H9 (cell line): Measurements from ENCODE around the gene MEN1. TPM values are rescaled to one million over a fixed set of nuclear protein-coding genes. Genes with fewer than 3 reads are reported as not detected.

Source experiments
- DNase-seq: peaks from one replicate; pipeline ENCODE4 v3.0.0-alpha.2; 2017
- H2AFZ ChIP-seq: one replicate; pipeline ENCODE4 v1.6.1; 2013; ENCODE audit warnings: mild to moderate bottlenecking, low read length, control low read depth, moderate library complexity
- H2AK5ac ChIP-seq: 2 replicates; pipeline ENCODE4 v1.6.1; 2013; ENCODE audit warnings: low read length, control low read depth, mixed read lengths; ENCODE audit not compliant: insufficient read length
- H2BK120ac ChIP-seq: one replicate; pipeline ENCODE4 v1.6.1; 2013; ENCODE audit warnings: low read depth, mild to moderate bottlenecking, low read length, control low read depth, inconsistent platforms; ENCODE audit not compliant: poor library complexity, severe bottlenecking
- H2BK12ac ChIP-seq: 2 replicates; pipeline ENCODE4 v1.6.1; 2013; ENCODE audit warnings: low read length, control low read depth, mixed read lengths, low read depth; ENCODE audit not compliant: insufficient read length
- H2BK15ac ChIP-seq: 2 replicates; pipeline ENCODE4 v1.6.1; 2013; ENCODE audit warnings: low read depth, low read length, control low read depth
- H2BK20ac ChIP-seq: one replicate; pipeline ENCODE4 v1.6.1; 2013; ENCODE audit warnings: low read depth, mild to moderate bottlenecking, low read length, control low read depth, inconsistent platforms; ENCODE audit not compliant: poor library complexity, severe bottlenecking
- H2BK5ac ChIP-seq: 2 replicates; pipeline ENCODE4 v1.6.1; 2013; ENCODE audit warnings: low read length, control low read depth, mixed read lengths; ENCODE audit not compliant: insufficient read length
- H3K14ac ChIP-seq: 2 replicates; pipeline ENCODE4 v1.6.1; 2013; ENCODE audit warnings: low read length, control low read depth; ENCODE audit not compliant: insufficient read depth
- H3K18ac ChIP-seq: 2 replicates; pipeline ENCODE4 v1.6.1; 2013; ENCODE audit warnings: low read depth, mild to moderate bottlenecking, mixed read lengths, low read length, control low read depth; ENCODE audit not compliant: insufficient read length
- H3K23ac ChIP-seq: 2 replicates; pipeline ENCODE4 v1.6.1; 2013; ENCODE audit warnings: low read length, control low read depth, mixed read lengths, low read depth; ENCODE audit not compliant: insufficient read length
- H3K23me2 ChIP-seq: 2 replicates; pipeline ENCODE4 v1.6.1; 2013; ENCODE audit warnings: low read depth, mild to moderate bottlenecking, mixed read lengths, low read length, control low read depth; ENCODE audit not compliant: insufficient read length, poor library complexity, severe bottlenecking
- H3K27ac ChIP-seq: 2 replicates; pipeline ENCODE4 v1.5.1; 2013; ENCODE audit warnings: low read length, control low read depth, mixed read lengths, low read depth; ENCODE audit not compliant: insufficient read length
- H3K27me3 ChIP-seq: 2 replicates; pipeline ENCODE4 v1.6.1; 2013; ENCODE audit warnings: low read length, control low read depth, inconsistent platforms; ENCODE audit not compliant: insufficient read depth
- H3K4ac ChIP-seq: 2 replicates; pipeline ENCODE4 v1.6.1; 2013; ENCODE audit warnings: low read depth, mild to moderate bottlenecking, control low read depth, inconsistent platforms, low read length, moderate library complexity
- H3K4me1 ChIP-seq: 2 replicates; pipeline ENCODE4 v1.6.1; 2013; ENCODE audit warnings: low read length, control low read depth, inconsistent platforms; ENCODE audit not compliant: insufficient read depth
- H3K4me2 ChIP-seq: 2 replicates; pipeline ENCODE4 v1.6.1; 2013; ENCODE audit warnings: low read length, control low read depth, mixed read lengths; ENCODE audit not compliant: insufficient read length, insufficient read depth
- H3K56ac ChIP-seq: 2 replicates; pipeline ENCODE4 v1.6.1; 2013; ENCODE audit warnings: low read depth, mild to moderate bottlenecking, mixed read lengths, low read length, control low read depth; ENCODE audit not compliant: insufficient read length
- H3K79me1 ChIP-seq: 2 replicates; pipeline ENCODE4 v1.6.1; 2013; ENCODE audit warnings: low read depth, mild to moderate bottlenecking, moderate library complexity, low read length, control low read depth, inconsistent platforms; ENCODE audit not compliant: insufficient read depth, poor library complexity, severe bottlenecking
- H3K79me2 ChIP-seq: 2 replicates; pipeline ENCODE4 v1.6.1; 2013; ENCODE audit warnings: low read length, control low read depth, inconsistent platforms; ENCODE audit not compliant: insufficient read depth
- H3K9ac ChIP-seq: 2 replicates; pipeline ENCODE4 v1.6.1; 2013; ENCODE audit warnings: low read length, control low read depth, mixed read lengths; ENCODE audit not compliant: insufficient read length; ENCODE audit errors: extremely low read depth
- H3K9me3 ChIP-seq: one replicate; pipeline ENCODE4 v1.6.1; 2013; ENCODE audit warnings: low read depth, low read length, inconsistent platforms; ENCODE audit not compliant: control insufficient read depth
- H3T11ph ChIP-seq: one replicate; pipeline ENCODE4 v1.6.1; 2013; ENCODE audit warnings: mild to moderate bottlenecking, low read length, control low read depth, inconsistent platforms
- H4K20me1 ChIP-seq: one replicate; pipeline ENCODE4 v1.6.1; 2013; ENCODE audit not compliant: control insufficient read depth, insufficient read length, insufficient read depth
- H4K5ac ChIP-seq: 2 replicates; pipeline ENCODE4 v1.6.1; 2013; ENCODE audit warnings: low read depth, mild to moderate bottlenecking, mixed read lengths, low read length, control low read depth; ENCODE audit not compliant: insufficient read length
- H4K8ac ChIP-seq: replicated peaks from 2 replicates; pipeline ENCODE4 v1.6.1; 2013; ENCODE audit warnings: low read length, control low read depth, mixed read lengths, low read depth; ENCODE audit not compliant: insufficient read length
- H4K91ac ChIP-seq: 2 replicates; pipeline ENCODE4 v1.6.1; 2013; ENCODE audit warnings: low read depth, mild to moderate bottlenecking, moderate library complexity, mixed read lengths, low read length, control low read depth; ENCODE audit not compliant: insufficient read length
- H3K27ac Mint-ChIP-seq, 3 experiments: 2 replicates in 2 of 3; 3 replicates in 1 of 3; pipeline ENCODE4 v1.8.0; 2020 to 2021; ENCODE audit warnings: mixed read lengths in 3 of 3, mild to moderate bottlenecking in 1 of 3, moderate library complexity in 1 of 3
- H3K27me3 Mint-ChIP-seq: 2 replicates; pipeline ENCODE4 v1.8.0; 2021; ENCODE audit warnings: low read depth, mild to moderate bottlenecking, moderate library complexity, mixed read lengths
- H3K36me3 Mint-ChIP-seq, 3 experiments: 2 replicates in 2 of 3; 3 replicates in 1 of 3; pipeline ENCODE4 v1.8.0; 2020 to 2021; ENCODE audit warnings: low read depth in 3 of 3, mixed read lengths in 3 of 3; ENCODE audit not compliant: insufficient read depth in 1 of 3
- H3K4me1 Mint-ChIP-seq, 2 experiments: 2 replicates each; pipeline ENCODE4 v1.8.0; 2020; ENCODE audit warnings: mixed read lengths in 2 of 2
- H3K4me3 Mint-ChIP-seq, 2 experiments: 2 replicates in 1 of 2; 3 replicates in 1 of 2; pipeline ENCODE4 v1.8.0; 2020 to 2021; ENCODE audit warnings: mild to moderate bottlenecking in 2 of 2, mixed read lengths in 2 of 2, moderate library complexity in 1 of 2
- H3K9me3 Mint-ChIP-seq, 2 experiments: 2 replicates in 1 of 2; 3 replicates in 1 of 2; pipeline ENCODE4 v1.8.0; 2020; ENCODE audit warnings: mild to moderate bottlenecking in 2 of 2, mixed read lengths in 2 of 2, moderate library complexity in 1 of 2
- CTCF ChIP-seq: fragments of 200-600 bp; sonication (generic); conservative IDR thresholded peaks from 3 replicates; pipeline ENCODE4 v1.8.0; 2021; ENCODE audit warnings: antibody characterized with exemption, mild to moderate bottlenecking
- WGBS: extraction: QIAGEN DNeasy Blood & Tissue Kit; methylation state at CpG from one replicate; pipeline ENCODE4 v1.1.7; 2013; ENCODE audit warnings: missing lambda C conversion rate, low lambda C conversion rate, mixed read lengths; ENCODE audit not compliant: insufficient read length; ENCODE audit errors: extremely low coverage; 5-methylcytosine and 5-hydroxymethylcytosine counted together
- total RNA-seq: library from RNA; stranded (reverse); gene quantifications from 2 replicates; pipeline ENCODE4 v1.2.1, GENCODE V29; 2021

Gene MEN1
- total RNA-seq, 1 experiment from 2014 or later: 49.9 TPM

- H4K91ac ChIP-seq: no peak overlapping the region
- peak overlapping the region in 1 of 3 experiments; percentile 86; a peak in 2 of 7 replicates for H3K27ac Mint-ChIP-seq
- peaks cover 3% of the 10 kb centered on the region for H4K20me1 ChIP-seq
- H3K4me3 Mint-ChIP-seq: no peak overlapping the region
- no peak overlapping the region for H3K18ac ChIP-seq
- no peak overlapping the region for H3K56ac ChIP-seq
- no peak overlapping the region for H4K5ac ChIP-seq
- H4K8ac ChIP-seq: no peak overlapping the region
- no peaks in the 10 kb centered on the region for H3K9me3 ChIP-seq
- H2AK5ac ChIP-seq: no peak overlapping the region
- H3K79me1 ChIP-seq: peaks cover 7% of the 10 kb centered on the region
- no peak overlapping the region for H2BK120ac ChIP-seq
- no peaks in the 10 kb centered on the region; a peak in 1 of 5 replicates for H3K9me3 Mint-ChIP-seq
- no peaks in the 10 kb centered on the region for H3K27me3 ChIP-seq
- no peak overlapping the region for H3K14ac ChIP-seq
- no peak for DNase-seq
- no peak overlapping the region for H2AFZ ChIP-seq
- peaks cover 25% of the 10 kb centered on the region for H3K79me2 ChIP-seq
- H3T11ph ChIP-seq: no peak overlapping the region
- H3K27me3 Mint-ChIP-seq: no peaks in the 10 kb centered on the region
- no peak overlapping the region for H3K4me2 ChIP-seq
- peaks cover 91 to 100% (median 100%) of the 10 kb centered on the region in 3 experiments for H3K36me3 Mint-ChIP-seq
- H2BK5ac ChIP-seq: no peak overlapping the region
- peaks cover 29 to 34% of the 10 kb centered on the region in 2 experiments for H3K4me1 Mint-ChIP-seq
- H2BK12ac ChIP-seq: no peak overlapping the region
- no peak overlapping the region for H3K4ac ChIP-seq
- H3K27ac ChIP-seq: no peak overlapping the region
- no peak overlapping the region for H3K23ac ChIP-seq
- TF ChIP-seq CTCF: no peak
- H2BK20ac ChIP-seq: no peak overlapping the region
- no peak overlapping the region for H2BK15ac ChIP-seq
- 100% methylated on average over 1 of the region's 3 CpGs for WGBS
- H3K23me2 ChIP-seq: no peaks in the 10 kb centered on the region
- H3K4me1 ChIP-seq: no peaks in the 10 kb centered on the region
- H3K9ac ChIP-seq: no peak overlapping the region
Observed at GRCh38 chr11:64772303-64773018, 37.9 kb downstream of the MEN1 start.
